HG02678 (cell line): ENCODE data around the gene OGDH.
"Not testable (repeated sequence)": the region's sequence is repeated elsewhere in the genome, so short reads cannot be mapped to it uniquely, and the experiment has no call there.

ENCODE experiments used
- ATAC-seq: cut with Tn5 transposase; IDR thresholded peaks from one replicate; pipeline ENCODE4 v1.9.1; 2021; ENCODE audit warnings: mild to moderate bottlenecking, moderate library complexity; ENCODE audit not compliant: unreplicated experiment

Gene OGDH

GRCh38 chr7:44606341-44607140 lies at the start of gene OGDH:
Gene OGDH, plus strand, starts transcription at chr7:44606627. Its CDS starts 17,717 bp downstream, at chr7:44624344.
- ATAC-seq, result peak; percentile 94

- no peak for ATAC-seq
These were observed 48.9 kb upstream of the OGDH start for GRCh38 chr7:44557485-44557884.

GRCh38 chr7:44559485-44559884 lies 46.9 kb upstream of the OGDH start:
- ATAC-seq, result no peak

- no peak for ATAC-seq
These were observed 44.9 kb upstream of the OGDH start for GRCh38 chr7:44561481-44561880.

- no peak for ATAC-seq
These were observed 44.3 kb upstream of the OGDH start for GRCh38 chr7:44561962-44562621.

- not testable (repeated sequence) for ATAC-seq
These were observed 43.8 kb upstream of the OGDH start for GRCh38 chr7:44562622-44562962.

GRCh38 chr7:44563171-44563679 lies 43.2 kb upstream of the OGDH start:
- ATAC-seq, result no peak

GRCh38 chr7:44564606-44565005 lies 41.8 kb upstream of the OGDH start:
- no peak for ATAC-seq

- ATAC-seq, result peak; percentile 74
These were observed 41.2 kb upstream of the OGDH start for GRCh38 chr7:44565097-44565794.

GRCh38 chr7:44565795-44566559 lies 40.5 kb upstream of the OGDH start:
- ATAC-seq, result peak; percentile 36

GRCh38 chr7:44566680-44567079 lies 39.7 kb upstream of the OGDH start:
- no peak for ATAC-seq

- ATAC-seq, result no peak
These were observed 38.5 kb upstream of the OGDH start for GRCh38 chr7:44567884-44568283.

- no peak for ATAC-seq
These were observed 37.5 kb upstream of the OGDH start for GRCh38 chr7:44568771-44569560.

GRCh38 chr7:44569959-44570358 lies 36.5 kb upstream of the OGDH start:
- ATAC-seq, result no peak

GRCh38 chr7:44572771-44573170 lies 33.7 kb upstream of the OGDH start:
- ATAC-seq, result no peak

GRCh38 chr7:44573464-44574286 lies 32.8 kb upstream of the OGDH start, which contains the start of gene DDX56:
Gene DDX56, minus strand, starts transcription at chr7:44573908. Its CDS starts 13 bp downstream, at chr7:44573895.
- ATAC-seq, result peak; percentile 98

- no peak for ATAC-seq
These were observed 32.0 kb upstream of the OGDH start for GRCh38 chr7:44574287-44574872.

- ATAC-seq, result no peak
These were observed 31.4 kb upstream of the OGDH start for GRCh38 chr7:44575054-44575453.

- no peak for ATAC-seq
These were observed 30.2 kb upstream of the OGDH start for GRCh38 chr7:44576228-44576627.
